HL-60 (cell line): Measurements from ENCODE around the gene MDM4.

Source experiments
- SPI1 ChIP-seq: IDR thresholded peaks from 2 replicates; pipeline ENCODE4 v1.6.1; 2012; ENCODE audit warnings: low read depth, mild to moderate bottlenecking, borderline replicate concordance
- TF ChIP-seq, protein P1 (sequence below): IDR thresholded peaks from one replicate; pipeline ENCODE4 v1.5.1; 2011; ENCODE audit warnings: low read length, control low read depth, inconsistent platforms; ENCODE audit not compliant: insufficient read depth
- TF ChIP-seq, protein P2 (sequence below): IDR thresholded peaks from 2 replicates; pipeline ENCODE4 v1.6.1; 2012; ENCODE audit warnings: low read depth; ENCODE audit not compliant: insufficient replicate concordance

DNA sequence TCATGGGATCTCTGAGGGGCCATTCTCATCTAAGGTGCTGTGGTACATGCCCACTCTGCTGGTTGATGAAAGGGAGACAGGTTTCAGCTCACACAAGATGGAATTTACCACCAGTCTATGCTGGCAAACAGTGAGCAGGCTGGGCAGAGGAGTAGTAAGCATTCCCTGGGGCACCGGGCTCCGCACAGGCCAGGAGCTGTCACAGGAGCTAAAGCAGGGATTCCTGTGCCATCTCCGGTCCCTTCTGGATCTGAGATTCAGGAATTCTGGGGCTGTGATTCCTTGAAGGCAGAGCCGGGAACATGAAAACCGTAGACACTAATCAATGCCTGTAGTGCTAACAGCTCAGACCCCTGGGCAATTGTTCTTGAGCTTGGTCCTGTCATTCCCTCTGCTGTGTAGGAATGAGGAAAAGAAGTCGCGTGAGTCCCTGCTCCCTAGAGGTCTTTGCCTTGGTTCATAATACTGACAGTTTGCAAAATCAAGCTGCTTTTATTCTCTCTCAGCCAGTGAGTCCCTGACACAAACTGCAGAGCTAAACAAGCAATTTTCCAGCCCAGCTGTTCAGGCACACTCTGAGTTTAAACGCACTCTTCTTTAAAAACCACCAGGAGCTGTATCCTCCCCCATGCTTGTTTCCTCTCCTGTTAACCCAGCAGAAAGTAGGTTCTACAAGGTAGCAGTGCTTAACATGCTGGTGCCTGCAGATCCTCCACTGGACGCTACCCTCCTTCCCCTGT, 52.5 kb downstream of the MDM4 start:
- TF ChIP-seq, protein P1, sequence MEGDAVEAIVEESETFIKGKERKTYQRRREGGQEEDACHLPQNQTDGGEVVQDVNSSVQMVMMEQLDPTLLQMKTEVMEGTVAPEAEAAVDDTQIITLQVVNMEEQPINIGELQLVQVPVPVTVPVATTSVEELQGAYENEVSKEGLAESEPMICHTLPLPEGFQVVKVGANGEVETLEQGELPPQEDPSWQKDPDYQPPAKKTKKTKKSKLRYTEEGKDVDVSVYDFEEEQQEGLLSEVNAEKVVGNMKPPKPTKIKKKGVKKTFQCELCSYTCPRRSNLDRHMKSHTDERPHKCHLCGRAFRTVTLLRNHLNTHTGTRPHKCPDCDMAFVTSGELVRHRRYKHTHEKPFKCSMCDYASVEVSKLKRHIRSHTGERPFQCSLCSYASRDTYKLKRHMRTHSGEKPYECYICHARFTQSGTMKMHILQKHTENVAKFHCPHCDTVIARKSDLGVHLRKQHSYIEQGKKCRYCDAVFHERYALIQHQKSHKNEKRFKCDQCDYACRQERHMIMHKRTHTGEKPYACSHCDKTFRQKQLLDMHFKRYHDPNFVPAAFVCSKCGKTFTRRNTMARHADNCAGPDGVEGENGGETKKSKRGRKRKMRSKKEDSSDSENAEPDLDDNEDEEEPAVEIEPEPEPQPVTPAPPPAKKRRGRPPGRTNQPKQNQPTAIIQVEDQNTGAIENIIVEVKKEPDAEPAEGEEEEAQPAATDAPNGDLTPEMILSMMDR: no peak
- TF ChIP-seq SPI1: no peak
- TF ChIP-seq, protein P2, sequence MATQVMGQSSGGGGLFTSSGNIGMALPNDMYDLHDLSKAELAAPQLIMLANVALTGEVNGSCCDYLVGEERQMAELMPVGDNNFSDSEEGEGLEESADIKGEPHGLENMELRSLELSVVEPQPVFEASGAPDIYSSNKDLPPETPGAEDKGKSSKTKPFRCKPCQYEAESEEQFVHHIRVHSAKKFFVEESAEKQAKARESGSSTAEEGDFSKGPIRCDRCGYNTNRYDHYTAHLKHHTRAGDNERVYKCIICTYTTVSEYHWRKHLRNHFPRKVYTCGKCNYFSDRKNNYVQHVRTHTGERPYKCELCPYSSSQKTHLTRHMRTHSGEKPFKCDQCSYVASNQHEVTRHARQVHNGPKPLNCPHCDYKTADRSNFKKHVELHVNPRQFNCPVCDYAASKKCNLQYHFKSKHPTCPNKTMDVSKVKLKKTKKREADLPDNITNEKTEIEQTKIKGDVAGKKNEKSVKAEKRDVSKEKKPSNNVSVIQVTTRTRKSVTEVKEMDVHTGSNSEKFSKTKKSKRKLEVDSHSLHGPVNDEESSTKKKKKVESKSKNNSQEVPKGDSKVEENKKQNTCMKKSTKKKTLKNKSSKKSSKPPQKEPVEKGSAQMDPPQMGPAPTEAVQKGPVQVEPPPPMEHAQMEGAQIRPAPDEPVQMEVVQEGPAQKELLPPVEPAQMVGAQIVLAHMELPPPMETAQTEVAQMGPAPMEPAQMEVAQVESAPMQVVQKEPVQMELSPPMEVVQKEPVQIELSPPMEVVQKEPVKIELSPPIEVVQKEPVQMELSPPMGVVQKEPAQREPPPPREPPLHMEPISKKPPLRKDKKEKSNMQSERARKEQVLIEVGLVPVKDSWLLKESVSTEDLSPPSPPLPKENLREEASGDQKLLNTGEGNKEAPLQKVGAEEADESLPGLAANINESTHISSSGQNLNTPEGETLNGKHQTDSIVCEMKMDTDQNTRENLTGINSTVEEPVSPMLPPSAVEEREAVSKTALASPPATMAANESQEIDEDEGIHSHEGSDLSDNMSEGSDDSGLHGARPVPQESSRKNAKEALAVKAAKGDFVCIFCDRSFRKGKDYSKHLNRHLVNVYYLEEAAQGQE: no peak
